ENCODE data around the gene CCNF. TPM values are rescaled to one million over a fixed set of nuclear protein-coding genes. Genes with fewer than 3 reads are reported as not detected.

The CCNF gene
- total and polyA plus RNA-seq, 2 of the 4 experiments (the other 2 are of a cell fraction) = 8.2 to 20.1 TPM

DNA sequence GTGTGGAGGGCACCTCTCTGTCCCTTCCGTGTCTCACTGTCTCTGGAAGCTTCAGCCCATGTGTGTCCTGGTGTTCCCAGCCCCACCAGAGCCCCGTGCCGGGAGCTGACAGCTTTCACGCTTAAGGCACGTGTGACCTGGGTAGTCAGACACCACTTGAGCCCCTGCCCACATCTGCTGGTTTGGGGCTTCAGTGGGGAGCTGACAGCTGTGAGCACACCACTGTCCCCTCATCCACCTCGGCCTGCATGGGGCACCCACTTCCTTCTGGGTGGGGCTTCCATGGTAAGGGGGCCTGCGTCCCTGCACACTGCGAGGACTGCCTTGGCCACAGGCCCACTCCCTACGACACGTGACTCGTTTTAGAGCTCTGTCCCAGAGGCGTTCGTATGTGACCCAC is 28.0 kb downstream of the CCNF start:
- CTCF ChIA-PET = no interaction called here
- no peak overlapping the region for H3K4ac ChIP-seq (ENCODE audit: low read depth, low read length)
- TF ChIP-seq SMC3 (IDR thresholded peaks at IDR 0.05; ENCODE audit: low read depth, low read length) (no peak), FOS (IDR thresholded peaks at IDR 0.05; ENCODE audit: low read depth, low read length) (no peak), MXI1 (IDR thresholded peaks at IDR 0.05; ENCODE audit: borderline replicate concordance, low read depth, low read length) (no peak)
- H3K14ac ChIP-seq (replicated peaks; ENCODE audit: low read depth, low read length) = no peak overlapping the region
- H3K9ac ChIP-seq (ENCODE audit: low read depth, low read length) = no peak overlapping the region
- 84% methylated on average over 6 of the region's 13 CpGs; no CpG with 5 or more reads in 1 of the 2 experiments for WGBS, 2 experiments (ENCODE audit: extremely low coverage in 2 of 2, insufficient read length in 1 of 2)
- H2BK15ac ChIP-seq (ENCODE audit: low read depth, low read length) = no peak overlapping the region
- peaks cover 7% of the 10 kb centered on the region; the same call in 1 of the 2 replicates for H3K4me1 ChIP-seq (ENCODE audit: control insufficient read depth, insufficient read depth, low read length)
- ATAC-seq (ENCODE audit: low read depth) = no peak
- no peaks in the 10 kb centered on the region for H3K27me3 ChIP-seq (ENCODE audit: control insufficient read depth, insufficient read depth, low read length)
- H3K9me1 ChIP-seq (ENCODE audit: insufficient read depth, low read length) = no peaks in the 10 kb centered on the region
- H4K20me1 ChIP-seq (ENCODE audit: insufficient read depth, low read length) = peaks cover 5% of the 10 kb centered on the region
- no peak overlapping the region for H2AK5ac ChIP-seq (ENCODE audit: low read depth, low read length)
- no peak overlapping the region for H3K4me2 ChIP-seq (ENCODE audit: low read depth, low read length)
- H3K9me3 ChIP-seq (ENCODE audit: control insufficient read depth, insufficient read depth, low read length) = no peaks in the 10 kb centered on the region
- H4K5ac ChIP-seq (ENCODE audit: low read depth, low read length) = no peak overlapping the region
- no peak overlapping the region for H4K8ac ChIP-seq (ENCODE audit: low read depth in 2 of 2, low read length in 2 of 2)
- intact Hi-C loops (cut with micrococcal nuclease) = no loop called here
- H3K56ac ChIP-seq (ENCODE audit: extremely low read depth, insufficient read depth, low read length) = no peak overlapping the region
- H2BK120ac ChIP-seq (ENCODE audit: low read depth, low read length) = no peak overlapping the region
- peaks cover 26% of the 10 kb centered on the region for H3K36me3 ChIP-seq (ENCODE audit: control insufficient read depth, insufficient read depth, low read length)
- no peak overlapping the region for H3K23ac ChIP-seq (ENCODE audit: low read depth, low read length)
- H3K79me1 ChIP-seq (ENCODE audit: low read depth in 1 of 2, low read length in 2 of 2) = peaks cover 5 to 50% of the 10 kb centered on the region in 2 experiments; a peak in 3 of 4 replicates
- POLR2A ChIA-PET (ENCODE audit: unreplicated experiment) = no interaction called here
- BruUV-seq (replicated peaks) = no TSS peak
- in situ Hi-C loops (cut with MboI; ENCODE audit: low sequenced_read_pairs) = no loop called here
- no peak overlapping the region for H2BK5ac ChIP-seq (ENCODE audit: low read depth, low read length, poor library complexity, severe bottlenecking)
- no peak overlapping the region for H2AK9ac ChIP-seq (replicated peaks; ENCODE audit: low read depth, low read length, poor library complexity)
- no peak overlapping the region for H4K91ac ChIP-seq (ENCODE audit: insufficient read depth, low read depth, low read length)
- no peak overlapping the region for H2BK20ac ChIP-seq (ENCODE audit: low read depth, low read length)
- no peak overlapping the region for H3K18ac ChIP-seq (ENCODE audit: low read depth, low read length)
- no peak overlapping the region for H3K27ac ChIP-seq (ENCODE audit: insufficient read depth, low read length)
- H2AFZ ChIP-seq (replicated peaks; ENCODE audit: low read length, poor library complexity) = no peak overlapping the region
- dilution Hi-C loops (cut with HindIII; ENCODE audit: low sequenced_read_pairs, unreplicated experiment) = no loop called here
- no peak overlapping the region for H3K4me3 ChIP-seq (ENCODE audit: insufficient read depth, low read depth, low read length)
- DNase-seq = no peak

All from IMR-90 (cell line).